Heart right ventricle (tissue), 16 donors: Measurements from ENCODE around the gene METTL26. TPM values are rescaled to one million over a fixed set of nuclear protein-coding genes. Genes with fewer than 3 reads are reported as not detected.
A peak's percentile ranks its signal among the peaks of the same experiment; 100 is the strongest.

ENCODE experiments used
- ATAC-seq, 8 donors: fragments of 200-7000 bp; cut with Tn5 transposase; one replicate each; pipeline ENCODE4 v1.9.1; 2020; ENCODE audit warnings: mild to moderate bottlenecking in 8 of 8, moderate library complexity in 8 of 8, moderate number of reproducible peaks in 1 of 8
- DNase-seq, 2 donors: peaks; one replicate each; pipeline ENCODE4 v3.0.0-alpha.2; 2020
- H3K27ac ChIP-seq, 10 donors: fragments of 200-600 bp; sonication (generic) in 2 of 10; one replicate each; pipeline versions ENCODE4 v1.5.0 to v1.8.0; 2020 to 2022; ENCODE audit warnings: mild to moderate bottlenecking in 3 of 10
- H3K27me3 ChIP-seq, 7 donors: fragments of 200-600 bp; one replicate each; pipeline ENCODE4 v1.8.0; 2021 to 2022; ENCODE audit warnings: mild to moderate bottlenecking in 2 of 7
- H3K36me3 ChIP-seq, 9 donors: fragments of 200-600 bp; sonication (generic) in 1 of 9; one replicate each; pipeline versions ENCODE4 v1.5.0 to v1.8.0; 2020 to 2022; ENCODE audit warnings: mild to moderate bottlenecking in 2 of 9
- H3K4me1 ChIP-seq, 9 donors: fragments of 200-600 bp; sonication (generic) in 1 of 9; one replicate each; pipeline versions ENCODE4 v1.5.0 to v1.8.0; 2020 to 2022; ENCODE audit warnings: mild to moderate bottlenecking in 4 of 9
- H3K4me3 ChIP-seq, 10 donors: fragments of 200-600 bp; sonication (generic) in 2 of 10; one replicate each; pipeline versions ENCODE4 v1.5.0 to v1.8.0; 2020 to 2022; ENCODE audit warnings: mild to moderate bottlenecking in 7 of 10, moderate library complexity in 2 of 10
- H3K9me3 ChIP-seq, 11 donors: fragments of 200-600 bp in 10 of 11; sonication (generic) in 2 of 11; one replicate each; pipeline versions ENCODE4 v1.5.0 to v1.8.0; 2013 to 2022; ENCODE audit warnings: mild to moderate bottlenecking in 2 of 11, control low read depth in 1 of 11, moderate library complexity in 1 of 11
- CTCF ChIP-seq, 9 donors: fragments of 200-600 bp; sonication (generic) in 2 of 9; IDR thresholded peaks; one replicate each; pipeline versions ENCODE4 v1.5.0 to v1.8.0; 2021 to 2022; ENCODE audit warnings: antibody characterized with exemption in 9 of 9, mild to moderate bottlenecking in 5 of 9, moderate library complexity in 1 of 9
- WGBS, 2 donors: extraction: QIAGEN DNeasy Blood & Tissue Kit; methylation state at CpG; one replicate each; pipeline ENCODE4 v1.1.7; 2013; ENCODE audit warnings: inconsistent platforms in 1 of 2; 5-methylcytosine and 5-hydroxymethylcytosine counted together
- intact Hi-C, 10 donors: fragments of 100-400 bp; cut with DNase I; formaldehyde crosslinking; loops; one replicate each; pipeline versions ENCODE4 v1.11.1 to v1.14.2; 2022
- polyA plus RNA-seq, 2 donors: library from polyadenylated mRNA; stranded (reverse); fragments of 200-250 nt; gene quantifications; one replicate each; pipeline ENCODE4 v1.2.3, GENCODE V29; 2013
- total RNA-seq, 10 donors: library from RNA; stranded (reverse); fragmentation: NEBNext Ultra II Directional in 3 of 10; extraction: Animal tissue kit (Norgen Biotek cat#: 25700) in 3 of 10; gene quantifications; one replicate each; pipeline versions ENCODE4 v1.2.1 to v1.2.4, GENCODE V29; 2021 to 2023
- donor health status: Arrhythmogenic right ventricular cardiomyopathy.
- donor health status: ischemic (EF 13 %, LVEDD 7.1; RV severe dilation, severe dysfunction).
- donor health status: healthy with polysubstance abuse.
- donor health status: DM: no; HTN: yes; CAD: no.
- donor health status: DM: no; HTN: no; CAD: no.
- donor health status: ischemic (EF 25% LVEDD 6.9; RV normal size, moderate dysfunction).
- donor health status: ischemic (EF 25% LVEDD 5.7; RV mildly dilated, moderate dysfunction).
- donor health status: healthy.
- donor health status: DM: yes; HTN: yes; CAD: no.
- donor health status: Ischemic cardiomyopathy.
- donor health status: ischemic (EF 35%, LVEDD 5.7; RV mildly dilated, moderate dysfunction).
- donor health status: nonischemic (EF 11% LVEDD 7.7; RV severe dilation, severe dysfunction).
- donor health status: DM: yes; HTN: yes; CAD: no.
- donor health status: PGD.
- donor health status: ischemic (EF 29% LVEDD 5.4; RV normal size, mild dysfunction).
- donor health status: nonischemic (EF 23%, LVEDD 6.1; RV moderate dilation, normal function).

METTL26 gene
- total and polyA plus RNA-seq, 12 donors = 34.5 to 237 (median 44.8) TPM

- TF ChIP-seq CTCF (IDR thresholded peaks at IDR 0.05) = no peak
- peak overlapping the region in 3 of 10 donors; percentile 8 to 91 (median 86) for H3K4me3 ChIP-seq
- H3K4me1 ChIP-seq = peaks cover 10 to 60% (median 38%) of the 10 kb centered on the region in 9 donors
- H3K9me3 ChIP-seq = no peaks in the 10 kb centered on the region
- ATAC-seq (no peak), DNase-seq (peak in 1 of 2 donors; percentile 57)
- peak overlapping the region in 7 of 10 donors; percentile 11 to 100 (median 97) for H3K27ac ChIP-seq
- WGBS, 2 donors = 63 to 72% methylated on average over 14 of the region's 14 CpGs
- intact Hi-C loops = loop anchor here in 5 of 10 donors (5.0 to 10.0 kb wide), 4 partner anchors 68 to 162 kb away; partner anchors contain the start of genes RHOT2 (in 2 of the 5) and RAB11FIP3 (in 1 of the 5)
- no peaks in the 10 kb centered on the region for H3K27me3 ChIP-seq
- peaks cover 0 to 7% (median 0%) of the 10 kb centered on the region in 9 donors for H3K36me3 ChIP-seq
Observed at GRCh38 chr16:586645-587590, 49.2 kb downstream of the METTL26 start.

- ATAC-seq (no peak), DNase-seq (no peak)
- H3K27ac ChIP-seq = no peak overlapping the region
- H3K9me3 ChIP-seq = no peaks in the 10 kb centered on the region
- H3K4me3 ChIP-seq = no peak overlapping the region
- peaks cover 10 to 52% (median 32%) of the 10 kb centered on the region in 9 donors for H3K4me1 ChIP-seq
- WGBS, 2 donors = 44 to 54% methylated on average over 16 of the region's 16 CpGs
- no peak for TF ChIP-seq CTCF (IDR thresholded peaks at IDR 0.05)
- no peaks in the 10 kb centered on the region for H3K27me3 ChIP-seq
- H3K36me3 ChIP-seq = peaks cover 0 to 8% (median 0%) of the 10 kb centered on the region in 9 donors
- intact Hi-C loops = loop anchor here in 5 of 10 donors (5.0 to 10.0 kb wide), 4 partner anchors 69 to 161 kb away; partner anchors contain the start of genes RHOT2 (in 2 of the 5) and RAB11FIP3 (in 1 of the 5)
Observed at GRCh38 chr16:586047-586644, 50.0 kb downstream of the METTL26 start.

GRCh38 chr16:585351-585750, 50.8 kb downstream of the METTL26 start:
- Histone ChIP-seq H3K27me3 (no peaks in the 10 kb centered on the region), H3K36me3 (peaks cover 0 to 16% (median 0%) of the 10 kb centered on the region in 9 donors), H3K4me1 (peaks cover 10 to 44% (median 25%) of the 10 kb centered on the region in 9 donors), H3K27ac (no peak overlapping the region), H3K9me3 (no peaks in the 10 kb centered on the region), H3K4me3 (no peak overlapping the region)
- DNase-seq (peak in 1 of 2 donors; percentile 23), ATAC-seq (no peak)
- 22 to 23% methylated on average over 10 of the region's 10 CpGs for WGBS, 2 donors
- intact Hi-C loops = loop anchor here in 5 of 10 donors (5.0 to 10.0 kb wide), 4 partner anchors 69 to 161 kb away; partner anchors contain the start of genes RHOT2 (in 2 of the 5) and RAB11FIP3 (in 1 of the 5)
- TF ChIP-seq CTCF (IDR thresholded peaks at IDR 0.05) = peak in 1 of 9 donors; percentile 3

Other genes starting within 250 kb of the METTL26 start
- 10 to 100 TPM; 57.8 to 97.0 (median 75.4) TPM for gene NME4, start 239.1 kb downstream of the METTL26 start, total RNA-seq
- gene NME4, start 239.1 kb downstream of the METTL26 start, polyA plus RNA-seq = 10 to 100 TPM; 48.1 to 97.2 TPM
- gene DECR2, start 234.4 kb downstream of the METTL26 start, total RNA-seq = 10 to 100 TPM in 7 of 10 donors, 1 to 10 TPM in 3; 7.0 to 17.4 (median 11.6) TPM
- 10 to 100 TPM in 1 of 2 donors, 1 to 10 TPM in 1; 9.3 to 26.0 TPM for gene DECR2, start 234.4 kb downstream of the METTL26 start, polyA plus RNA-seq
- 10 to 100 TPM; 16.6 to 40.3 (median 30.4) TPM for gene RAB11FIP3, start 210.7 kb downstream of the METTL26 start, total RNA-seq
- 10 to 100 TPM; 22.7 to 28.5 TPM for gene RAB11FIP3, start 210.7 kb downstream of the METTL26 start, polyA plus RNA-seq
- gene CAPN15, start 108.6 kb downstream of the METTL26 start, total RNA-seq = 10 to 100 TPM; 11.1 to 23.4 (median 15.3) TPM
- 10 to 100 TPM; 19.2 to 39.5 TPM for gene CAPN15, start 108.6 kb downstream of the METTL26 start, polyA plus RNA-seq
- gene PRR35, start 75.9 kb downstream of the METTL26 start, total RNA-seq = not detected
- gene PRR35, start 75.9 kb downstream of the METTL26 start, polyA plus RNA-seq = not detected
- under 1 TPM in 8 of 10 donors, not detected in 2; 0.12 to 0.75 (median 0.47) TPM for gene NHLRC4, start 69.3 kb downstream of the METTL26 start, total RNA-seq
- under 1 TPM; 0.51 to 0.59 TPM for gene NHLRC4, start 69.3 kb downstream of the METTL26 start, polyA plus RNA-seq
- 10 to 100 TPM; 13.7 to 26.8 (median 19.2) TPM for gene PIGQ, start 66.3 kb downstream of the METTL26 start, total RNA-seq
- gene PIGQ, start 66.3 kb downstream of the METTL26 start, polyA plus RNA-seq = 10 to 100 TPM; 35.3 to 43.7 TPM
- 10 to 100 TPM in 9 of 10 donors, 1 to 10 TPM in 1; 9.1 to 16.1 (median 12.1) TPM for gene RAB40C, start 46.2 kb downstream of the METTL26 start, total RNA-seq
- gene RAB40C, start 46.2 kb downstream of the METTL26 start, polyA plus RNA-seq = 10 to 100 TPM; 19.4 to 32.0 TPM
- gene WFIKKN1, start 5.3 kb downstream of the METTL26 start, total RNA-seq = under 1 TPM; 0.11 to 0.80 (median 0.27) TPM
- gene WFIKKN1, start 5.3 kb downstream of the METTL26 start, polyA plus RNA-seq = under 1 TPM; 0.61 to 0.95 TPM
- 100 to 1,000 TPM in 4 of 10 donors, 10 to 100 TPM in 6; 68.8 to 152 (median 87.8) TPM for gene MCRIP2, start 5.5 kb upstream of the METTL26 start, total RNA-seq
- gene MCRIP2, start 5.5 kb upstream of the METTL26 start, polyA plus RNA-seq = 100 to 1,000 TPM; 163 to 474 TPM
- gene WDR90, start 13.1 kb upstream of the METTL26 start, total RNA-seq = 10 to 100 TPM in 4 of 10 donors, 1 to 10 TPM in 6; 7.6 to 13.7 (median 9.9) TPM
- gene WDR90, start 13.1 kb upstream of the METTL26 start, polyA plus RNA-seq = 10 to 100 TPM in 1 of 2 donors, 1 to 10 TPM in 1; 7.1 to 23.8 TPM
- 100 to 1,000 TPM in 3 of 10 donors, 10 to 100 TPM in 7; 66.8 to 118 (median 89.2) TPM for gene RHOT2, start 31.8 kb upstream of the METTL26 start, total RNA-seq
- 100 to 1,000 TPM; 101 to 261 TPM for gene RHOT2, start 31.8 kb upstream of the METTL26 start, polyA plus RNA-seq
- 1 to 10 TPM; 1.2 to 2.6 (median 2.1) TPM for gene RHBDL1, start 39.4 kb upstream of the METTL26 start, total RNA-seq
- 1 to 10 TPM in 1 of 2 donors, under 1 TPM in 1; 0.90 to 7.4 TPM for gene RHBDL1, start 39.4 kb upstream of the METTL26 start, polyA plus RNA-seq
- gene STUB1, start 44.1 kb upstream of the METTL26 start, total RNA-seq = 100 to 1,000 TPM; 101 to 147 (median 116) TPM
- 100 to 1,000 TPM in 1 of 2 donors, 10 to 100 TPM in 1; 92.7 to 165 TPM for gene STUB1, start 44.1 kb upstream of the METTL26 start, polyA plus RNA-seq
- gene JMJD8, start 48.0 kb upstream of the METTL26 start, total RNA-seq = 10 to 100 TPM; 36.9 to 50.6 (median 44.0) TPM
- 10 to 100 TPM; 34.7 to 60.6 TPM for gene JMJD8, start 48.0 kb upstream of the METTL26 start, polyA plus RNA-seq
- 1 to 10 TPM; 6.8 to 9.7 (median 8.4) TPM for gene WDR24, start 54.1 kb upstream of the METTL26 start, total RNA-seq
- 1 to 10 TPM; 7.2 to 9.2 TPM for gene WDR24, start 54.1 kb upstream of the METTL26 start, polyA plus RNA-seq
- under 1 TPM in 6 of 10 donors, not detected in 4; 0.07 to 0.64 (median 0.12) TPM for gene FBXL16, start 69.5 kb upstream of the METTL26 start, total RNA-seq
- gene FBXL16, start 69.5 kb upstream of the METTL26 start, polyA plus RNA-seq = under 1 TPM; 0.04 to 0.07 TPM
- gene METRN, start 78.8 kb upstream of the METTL26 start, total RNA-seq = 10 to 100 TPM; 51.4 to 77.2 (median 60.5) TPM
- gene METRN, start 78.8 kb upstream of the METTL26 start, polyA plus RNA-seq = 100 to 1,000 TPM in 1 of 2 donors, 10 to 100 TPM in 1; 54.0 to 103 TPM
- 10 to 100 TPM; 23.3 to 40.3 (median 31.0) TPM for gene ANTKMT, start 84.8 kb upstream of the METTL26 start, total RNA-seq
- 10 to 100 TPM; 37.3 to 91.1 TPM for gene ANTKMT, start 84.8 kb upstream of the METTL26 start, polyA plus RNA-seq
- gene CCDC78, start 90.1 kb upstream of the METTL26 start, total RNA-seq = 1 to 10 TPM in 1 of 10 donors, under 1 TPM in 8, not detected in 1; 0.21 to 1.0 (median 0.30) TPM
- 1 to 10 TPM in 1 of 2 donors, under 1 TPM in 1; 0.77 to 1.7 TPM for gene CCDC78, start 90.1 kb upstream of the METTL26 start, polyA plus RNA-seq
- gene HAGHL, start 90.8 kb upstream of the METTL26 start, total RNA-seq = 10 to 100 TPM in 7 of 10 donors, 1 to 10 TPM in 3; 5.1 to 23.3 (median 10.6) TPM
- gene HAGHL, start 90.8 kb upstream of the METTL26 start, polyA plus RNA-seq = 10 to 100 TPM; 17.9 to 80.0 TPM
- 10 to 100 TPM; 18.7 to 33.0 (median 24.1) TPM for gene CIAO3, start 104.7 kb upstream of the METTL26 start, total RNA-seq
- gene CIAO3, start 104.7 kb upstream of the METTL26 start, polyA plus RNA-seq = 10 to 100 TPM; 29.1 to 62.9 TPM
- gene MSLN, start 124.4 kb upstream of the METTL26 start, total RNA-seq = 1 to 10 TPM in 1 of 10 donors, under 1 TPM in 2, not detected in 7; 0.17 to 4.0 (median 0.38) TPM
- gene MSLN, start 124.4 kb upstream of the METTL26 start, polyA plus RNA-seq = under 1 TPM in 1 of 2 donors, not detected in 1; 0.09 TPM
- 10 to 100 TPM in 1 of 10 donors, 1 to 10 TPM in 9; 5.8 to 12.0 (median 7.9) TPM for gene RPUSD1, start 152.1 kb upstream of the METTL26 start, total RNA-seq
- 10 to 100 TPM; 13.7 to 23.3 TPM for gene RPUSD1, start 152.1 kb upstream of the METTL26 start, polyA plus RNA-seq
- gene CHTF18, start 152.3 kb upstream of the METTL26 start, total RNA-seq = 1 to 10 TPM; 2.8 to 8.2 (median 5.2) TPM
- gene CHTF18, start 152.3 kb upstream of the METTL26 start, polyA plus RNA-seq = 1 to 10 TPM; 6.0 to 7.0 TPM
- gene GNG13, start 164.4 kb upstream of the METTL26 start, total RNA-seq = not detected
- not detected for gene GNG13, start 164.4 kb upstream of the METTL26 start, polyA plus RNA-seq